Brain microvascular endothelial cell (primary cell): ENCODE data around the gene MAP4.
A peak's percentile ranks its signal among the peaks of the same experiment; 100 is the strongest.

Experiments used
- DNase-seq: peaks from one replicate; pipeline ENCODE4 v3.0.0-alpha.2; 2020
- H3K27ac ChIP-seq: fragments of 250-450 bp; sonication (Bioruptor Pico); 2 replicates; pipeline ENCODE4 v1.5.1; 2020; ENCODE audit warnings: mild to moderate bottlenecking, moderate library complexity
- H3K27me3 ChIP-seq: fragments of 250-450 bp; sonication (Bioruptor Pico); replicated peaks from 2 replicates; pipeline ENCODE4 v1.5.1; 2020; ENCODE audit warnings: mild to moderate bottlenecking
- H3K36me3 ChIP-seq: fragments of 250-450 bp; sonication (Bioruptor Pico); replicated peaks from 2 replicates; pipeline ENCODE4 v1.5.1; 2020; ENCODE audit warnings: mild to moderate bottlenecking
- H3K4me3 ChIP-seq: 2 replicates; pipeline ENCODE4 v1.5.1; 2011; ENCODE audit warnings: low read depth, mild to moderate bottlenecking, control low read depth, low read length, moderate library complexity
- in situ Hi-C: cut with HindIII; loops from 2 replicates; pipeline ENCODE4 v1.10.0; 2017; ENCODE audit warnings: low sequenced_read_pairs, low pct_ligation_motif_present
- TF ChIP-seq, protein P1 (sequence below): IDR thresholded peaks from 2 replicates; pipeline ENCODE4 v1.5.1; 2011; ENCODE audit warnings: low read depth, mild to moderate bottlenecking, moderate library complexity, low read length, control low read depth, inconsistent platforms; ENCODE audit errors: missing control alignments

Gene MAP4

GRCh38 chr3:47817609-47818008 lies 198.6 kb downstream of the MAP4 start:
- no peak for DNase-seq
- no peaks in the 10 kb centered on the region for H3K36me3 ChIP-seq
- no peak overlapping the region for H3K4me3 ChIP-seq
- TF ChIP-seq, protein P1, sequence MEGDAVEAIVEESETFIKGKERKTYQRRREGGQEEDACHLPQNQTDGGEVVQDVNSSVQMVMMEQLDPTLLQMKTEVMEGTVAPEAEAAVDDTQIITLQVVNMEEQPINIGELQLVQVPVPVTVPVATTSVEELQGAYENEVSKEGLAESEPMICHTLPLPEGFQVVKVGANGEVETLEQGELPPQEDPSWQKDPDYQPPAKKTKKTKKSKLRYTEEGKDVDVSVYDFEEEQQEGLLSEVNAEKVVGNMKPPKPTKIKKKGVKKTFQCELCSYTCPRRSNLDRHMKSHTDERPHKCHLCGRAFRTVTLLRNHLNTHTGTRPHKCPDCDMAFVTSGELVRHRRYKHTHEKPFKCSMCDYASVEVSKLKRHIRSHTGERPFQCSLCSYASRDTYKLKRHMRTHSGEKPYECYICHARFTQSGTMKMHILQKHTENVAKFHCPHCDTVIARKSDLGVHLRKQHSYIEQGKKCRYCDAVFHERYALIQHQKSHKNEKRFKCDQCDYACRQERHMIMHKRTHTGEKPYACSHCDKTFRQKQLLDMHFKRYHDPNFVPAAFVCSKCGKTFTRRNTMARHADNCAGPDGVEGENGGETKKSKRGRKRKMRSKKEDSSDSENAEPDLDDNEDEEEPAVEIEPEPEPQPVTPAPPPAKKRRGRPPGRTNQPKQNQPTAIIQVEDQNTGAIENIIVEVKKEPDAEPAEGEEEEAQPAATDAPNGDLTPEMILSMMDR: no peak
- no peaks in the 10 kb centered on the region for H3K27me3 ChIP-seq
- in situ Hi-C loops: no loop called here
- H3K27ac ChIP-seq: no peak overlapping the region

DNA sequence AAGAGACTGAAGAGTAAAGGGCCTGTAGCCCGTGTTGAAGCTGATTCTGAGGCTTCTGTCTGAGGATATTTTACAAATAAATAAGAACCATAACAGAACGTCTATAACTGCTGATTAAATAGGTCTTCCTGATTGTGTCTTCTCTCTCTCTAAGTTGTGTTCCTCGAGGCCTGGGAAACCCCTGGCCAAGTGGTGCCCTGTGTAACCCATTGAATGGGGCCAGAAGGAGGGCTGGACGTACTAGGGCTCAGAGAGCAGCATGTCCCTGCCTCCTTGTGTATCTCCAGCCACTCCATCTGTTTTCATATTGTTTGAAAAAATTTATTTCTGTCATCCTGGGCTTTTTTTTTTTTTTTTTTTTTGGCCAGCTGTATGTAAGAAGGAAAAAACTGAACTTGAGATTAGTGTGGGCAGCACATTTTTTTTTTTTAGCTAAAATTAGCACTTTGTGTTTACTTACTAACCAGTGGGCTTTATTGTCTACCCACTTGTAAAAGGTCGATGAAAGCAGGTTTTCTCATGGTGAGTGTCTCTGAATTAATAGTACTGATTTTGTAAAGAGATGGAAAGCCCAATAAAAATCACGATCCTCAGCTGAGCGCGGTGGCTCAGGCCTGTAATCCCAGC lies 202.6 kb downstream of the MAP4 start:
- Histone ChIP-seq H3K4me3 (no peak overlapping the region), H3K27ac (no peak overlapping the region), H3K36me3 (peaks cover 14% of the 10 kb centered on the region), H3K27me3 (no peaks in the 10 kb centered on the region)
- TF ChIP-seq, protein P1: no peak
- in situ Hi-C loops: no loop called here
- DNase-seq: no peak

GRCh38 chr3:47804577-47804976 lies 211.6 kb downstream of the MAP4 start:
- H3K4me3 ChIP-seq: no peak overlapping the region
- no peak for DNase-seq
- no peaks in the 10 kb centered on the region for H3K27me3 ChIP-seq
- TF ChIP-seq, protein P1: no peak
- peaks cover 4% of the 10 kb centered on the region for H3K36me3 ChIP-seq
- no peak overlapping the region for H3K27ac ChIP-seq
- in situ Hi-C loops: no loop called here

GRCh38 chr3:47803480-47804025 lies 212.7 kb downstream of the MAP4 start:
- no peaks in the 10 kb centered on the region for H3K27me3 ChIP-seq
- DNase-seq: no peak
- TF ChIP-seq, protein P1: no peak
- peak overlapping the region; percentile 95 for H3K27ac ChIP-seq
- H3K36me3 ChIP-seq: peaks cover 4% of the 10 kb centered on the region
- in situ Hi-C loops: no loop called here
- peak overlapping the region; percentile 84 for H3K4me3 ChIP-seq

DNA sequence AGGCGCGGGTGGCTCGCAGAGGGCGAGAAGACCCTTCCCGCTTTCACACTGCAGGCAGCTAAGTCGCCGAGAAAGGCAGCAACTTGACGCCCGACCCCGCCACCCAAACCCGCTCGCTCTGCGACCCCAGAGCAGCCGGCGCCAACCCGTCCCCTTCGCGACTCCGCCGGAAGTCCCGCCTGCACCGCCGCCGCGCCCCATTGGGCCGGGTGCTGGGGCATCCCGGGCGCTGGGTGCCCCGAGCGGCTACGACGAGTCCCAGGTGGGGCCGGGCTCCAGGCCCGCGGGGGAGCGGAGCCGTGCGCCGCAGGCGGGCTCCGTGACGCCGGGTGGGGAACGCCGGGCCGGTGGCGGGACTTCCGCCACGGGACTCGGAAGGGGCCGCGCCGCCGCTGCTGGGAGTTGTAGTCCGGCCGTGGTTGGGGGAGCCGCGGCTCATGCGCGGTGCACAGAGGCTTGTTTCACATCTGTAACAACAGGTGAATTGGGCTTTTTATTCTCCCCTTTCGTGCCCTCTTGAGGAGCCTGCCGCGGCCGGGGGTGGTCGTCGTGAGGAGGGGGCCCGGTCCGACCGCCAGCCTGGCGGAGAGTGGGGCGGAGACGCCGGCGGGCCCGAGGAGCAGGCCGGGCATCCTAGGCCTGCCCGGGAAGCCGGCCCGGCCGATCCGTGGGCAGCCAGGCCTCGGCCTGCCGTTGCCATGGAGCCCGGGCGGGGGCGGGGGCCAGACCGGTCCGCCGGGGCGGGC lies 213.3 kb downstream of the MAP4 start, which contains the start of gene DHX30:
TSS of gene DHX30 (plus strand) at position 405 of the 746 bp plus-strand sequence. CDS start 7,546 bp downstream, outside the sequence.
- in situ Hi-C loops: no loop called here
- H3K36me3 ChIP-seq: peaks cover 4% of the 10 kb centered on the region
- peak; percentile 83 for DNase-seq
- peak within 1 kb of the TSS; percentile 84 for H3K4me3 ChIP-seq
- no peaks in the 10 kb centered on the region for H3K27me3 ChIP-seq
- TF ChIP-seq, protein P1: no peak
- peak within 1 kb of the TSS; percentile 95 for H3K27ac ChIP-seq
